HG03342 (cell line): ENCODE measurements around the gene SSR3.
A peak's percentile ranks its signal among the peaks of the same experiment; 100 is the strongest.

ENCODE experiments used
- ATAC-seq: cut with Tn5 transposase; IDR thresholded peaks from one replicate; pipeline ENCODE4 v1.9.1; 2021; ENCODE audit warnings: mild to moderate bottlenecking, moderate library complexity; ENCODE audit not compliant: unreplicated experiment

The SSR3 gene

GRCh38 chr3:156539802-156540201 lies 15.1 kb downstream of the SSR3 start:
- ATAC-seq, result no peak

GRCh38 chr3:156539051-156539450 lies 15.9 kb downstream of the SSR3 start:
- ATAC-seq, result no peak

GRCh38 chr3:156536524-156537316 lies 18.2 kb downstream of the SSR3 start:
- no peak for ATAC-seq

- no peak for ATAC-seq
Measured at GRCh38 chr3:156535798-156536197, 19.1 kb downstream of the SSR3 start.

GRCh38 chr3:156535162-156535627 lies 19.7 kb downstream of the SSR3 start:
- no peak for ATAC-seq

- no peak for ATAC-seq
Measured at GRCh38 chr3:156533205-156533604, 21.7 kb downstream of the SSR3 start.

GRCh38 chr3:156532730-156533129 lies 22.2 kb downstream of the SSR3 start:
- no peak for ATAC-seq

GRCh38 chr3:156530980-156531379 lies 23.9 kb downstream of the SSR3 start:
- no peak for ATAC-seq

- ATAC-seq, result no peak
Measured at GRCh38 chr3:156527060-156527459, 27.9 kb downstream of the SSR3 start.

GRCh38 chr3:156525808-156526207 lies 29.1 kb downstream of the SSR3 start:
- no peak for ATAC-seq

- ATAC-seq, result no peak
Measured at GRCh38 chr3:156522673-156523072, 32.2 kb downstream of the SSR3 start.

- peak; percentile 95 for ATAC-seq
Measured at GRCh38 chr3:156519758-156520162, 35.2 kb downstream of the SSR3 start.

GRCh38 chr3:156518726-156519125 lies 36.2 kb downstream of the SSR3 start:
- no peak for ATAC-seq

- ATAC-seq, result no peak
Measured at GRCh38 chr3:156516961-156517360, 38.0 kb downstream of the SSR3 start.

- no peak for ATAC-seq
Measured at GRCh38 chr3:156516284-156516683, 38.6 kb downstream of the SSR3 start.

GRCh38 chr3:156513619-156514018 lies 41.3 kb downstream of the SSR3 start:
- no peak for ATAC-seq

GRCh38 chr3:156511987-156512677 lies 42.8 kb downstream of the SSR3 start:
- no peak for ATAC-seq

GRCh38 chr3:156509189-156510174 lies 45.4 kb downstream of the SSR3 start:
- ATAC-seq, result peak; percentile 89

- ATAC-seq, result no peak
Measured at GRCh38 chr3:156507285-156507684, 47.6 kb downstream of the SSR3 start.

- ATAC-seq, result no peak
Measured at GRCh38 chr3:156498307-156498706, 56.6 kb downstream of the SSR3 start.

- ATAC-seq, result no peak
Measured at GRCh38 chr3:156497326-156497725, 57.6 kb downstream of the SSR3 start.
